Gastrocnemius medialis (tissue), 4 donors: Measurements from ENCODE around the gene SPEG.

Source experiments
- CTCF ChIP-seq, 5 experiments: fragments of 450-650 bp in 3 of 5; fragments of 200-600 bp in 2 of 5; sonication (generic) in 2 of 5; IDR thresholded peaks in 4 of 5; conservative IDR thresholded peaks in 1 of 5; 1 replicate in 4 of 5; 2 replicates in 1 of 5; pipeline ENCODE4 v1.5.1; 2016 to 2019; ENCODE audit warnings: antibody characterized with exemption in 5 of 5, mild to moderate bottlenecking in 3 of 5, moderate library complexity in 3 of 5
- POLR2A ChIP-seq, 2 donors: fragments of 450-650 bp; IDR thresholded peaks; one replicate each; pipeline ENCODE4 v1.6.1; 2017; ENCODE audit warnings: antibody characterized with exemption in 2 of 2, mild to moderate bottlenecking in 2 of 2, moderate library complexity in 2 of 2

GRCh38 chr2:219526320-219527075 lies 91.9 kb downstream of the SPEG start:
- TF ChIP-seq CTCF (IDR thresholded peaks at IDR 0.05 in 4 of 5, conservative IDR thresholded peaks at IDR 0.05 in 1 of 5) (no peak), POLR2A (IDR thresholded peaks at IDR 0.05) (no peak)
